GM23248 (cell line): Measurements from ENCODE around the gene DNAJC3. TPM values are rescaled to one million over a fixed set of nuclear protein-coding genes. Genes with fewer than 3 reads are reported as not detected.

Experiments used
- DNase-seq: peaks from one replicate; pipeline ENCODE4 v3.0.0-alpha.2; 2015
- H2AFZ ChIP-seq: fragments of 200-600 bp; sonication (generic); 2 replicates; pipeline ENCODE4 v1.6.1; 2016; ENCODE audit warnings: antibody characterized with exemption
- H3F3A ChIP-seq: fragments of 200-600 bp; sonication (generic); 2 replicates; pipeline ENCODE4 v1.6.1; 2016; ENCODE audit warnings: mild to moderate bottlenecking, antibody characterized with exemption, mixed run types; ENCODE audit not compliant: insufficient read depth
- H3K27ac ChIP-seq: fragments of 200-600 bp; sonication (generic); 2 replicates; pipeline ENCODE4 v1.5.1; 2016; ENCODE audit warnings: mild to moderate bottlenecking
- H3K27me3 ChIP-seq: fragments of 200-600 bp; sonication (generic); replicated peaks from 2 replicates; pipeline ENCODE4 v1.6.1; 2016; ENCODE audit warnings: mild to moderate bottlenecking; ENCODE audit not compliant: insufficient read depth
- H3K36me3 ChIP-seq: fragments of 200-600 bp; sonication (generic); 2 replicates; pipeline ENCODE4 v1.6.1; 2016; ENCODE audit warnings: low read depth, mild to moderate bottlenecking
- H3K4me1 ChIP-seq: fragments of 200-600 bp; sonication (generic); 2 replicates; pipeline ENCODE4 v1.6.1; 2016; ENCODE audit warnings: mild to moderate bottlenecking; ENCODE audit not compliant: insufficient read depth
- H3K4me2 ChIP-seq: fragments of 200-600 bp; sonication (generic); one replicate; pipeline ENCODE4 v1.6.1; 2016; ENCODE audit warnings: mild to moderate bottlenecking; ENCODE audit not compliant: unreplicated experiment
- H3K4me3 ChIP-seq: fragments of 200-600 bp; sonication (generic); 2 replicates; pipeline ENCODE4 v1.5.1; 2016; ENCODE audit warnings: mild to moderate bottlenecking
- H3K79me2 ChIP-seq: fragments of 200-600 bp; sonication (generic); 2 replicates; pipeline ENCODE4 v1.6.1; 2016; ENCODE audit warnings: mild to moderate bottlenecking; ENCODE audit not compliant: insufficient read depth
- H3K9ac ChIP-seq: fragments of 200-600 bp; sonication (generic); 2 replicates; pipeline ENCODE4 v1.6.1; 2016; ENCODE audit warnings: mild to moderate bottlenecking
- H3K9me2 ChIP-seq: fragments of 200-600 bp; sonication (generic); 2 replicates; pipeline ENCODE4 v1.6.1; 2016; ENCODE audit warnings: mixed run types, mild to moderate bottlenecking, moderate library complexity; ENCODE audit not compliant: insufficient read depth
- H3K9me3 ChIP-seq: fragments of 200-600 bp; sonication (generic); one replicate; pipeline ENCODE4 v1.6.1; 2017; ENCODE audit warnings: low read depth
- H4K20me1 ChIP-seq: fragments of 200-600 bp; sonication (generic); 2 replicates; pipeline ENCODE4 v1.6.0; 2016; ENCODE audit not compliant: insufficient read depth
- EZH2 ChIP-seq: fragments of 200-600 bp; sonication (generic); IDR thresholded peaks from 2 replicates; pipeline ENCODE4 v1.6.1; 2018; ENCODE audit warnings: antibody characterized with exemption, mild to moderate bottlenecking; ENCODE audit not compliant: insufficient read depth, poor library complexity, severe bottlenecking
- EZH2phosphoT487 ChIP-seq: fragments of 200-600 bp; sonication (generic); IDR thresholded peaks from 2 replicates; pipeline ENCODE4 v1.6.1; 2018; ENCODE audit warnings: antibody characterized with exemption, moderate library complexity, mild to moderate bottlenecking, low read depth; ENCODE audit not compliant: insufficient read depth
- WGBS, 2 experiments: methylation state at CpG; one replicate each; pipeline ENCODE4 v1.1.6; 2015 to 2017; ENCODE audit warnings: low lambda C conversion rate in 2 of 2, low coverage in 1 of 2; ENCODE audit errors: missing lambda C conversion rate in 2 of 2; 5-methylcytosine and 5-hydroxymethylcytosine counted together
- in situ Hi-C: fragments of 300-500 bp; cut with MboI; formaldehyde crosslinking; loops from 2 replicates; pipeline ENCODE4 v1.15.0; 2020
- polyA plus RNA-seq: library from polyadenylated mRNA; unstranded; fragments of >200 nt; fragmentation: Nextera tagmentation; extraction: Ambion mirVana; gene quantifications from 2 replicates; pipeline ENCODE4 v1.2.1, GENCODE V29; 2016
- total RNA-seq: library from RNA; depleted of rRNA; stranded (reverse); fragments of >200 nt; shearing (Covaris generic); gene quantifications from 2 replicates; pipeline ENCODE4 v1.2.3, GENCODE V29; 2014

Gene DNAJC3
- total and polyA plus RNA-seq, 2 experiments from 2014 or later: 39.5 to 42.4 TPM

DNA sequence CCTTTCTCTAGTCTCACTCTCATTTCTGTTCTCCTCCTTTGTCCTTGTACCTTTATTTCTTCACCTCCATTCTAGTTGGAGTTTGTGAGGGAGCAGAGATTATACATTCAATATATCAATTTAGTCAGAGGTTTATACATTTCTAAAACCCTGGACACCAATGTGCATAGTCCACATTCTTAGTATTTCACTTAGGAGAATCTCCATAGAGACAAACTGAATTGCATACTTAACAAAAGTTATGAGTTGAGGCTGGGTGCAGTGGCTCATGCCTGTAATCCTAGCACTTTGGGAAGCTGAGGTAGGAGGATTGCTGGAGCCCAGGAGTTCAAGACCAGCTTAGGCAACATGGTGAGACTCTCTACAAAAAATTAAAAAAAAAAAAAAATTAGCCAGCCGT, 45.3 kb downstream of the DNAJC3 start:
- no peaks in the 10 kb centered on the region for H3K27me3 ChIP-seq
- no peak overlapping the region for H3K27ac ChIP-seq
- H3K79me2 ChIP-seq: peaks cover 75% of the 10 kb centered on the region
- no peaks in the 10 kb centered on the region for H4K20me1 ChIP-seq
- TF ChIP-seq EZH2phosphoT487 (no peak), EZH2 (no peak)
- H3K36me3 ChIP-seq: no peaks in the 10 kb centered on the region
- WGBS, 2 experiments: 95 to 100% methylated on average over 1 of the region's 1 CpG
- H3K9me3 ChIP-seq: no peaks in the 10 kb centered on the region
- no peak overlapping the region for H3K4me2 ChIP-seq
- in situ Hi-C loops: no loop called here
- no peak for DNase-seq
- H2AFZ ChIP-seq: no peak overlapping the region
- no peaks in the 10 kb centered on the region for H3F3A ChIP-seq
- no peak overlapping the region for H3K4me3 ChIP-seq
- H3K9me2 ChIP-seq: no peaks in the 10 kb centered on the region
- no peak overlapping the region for H3K9ac ChIP-seq
- no peaks in the 10 kb centered on the region for H3K4me1 ChIP-seq

DNA sequence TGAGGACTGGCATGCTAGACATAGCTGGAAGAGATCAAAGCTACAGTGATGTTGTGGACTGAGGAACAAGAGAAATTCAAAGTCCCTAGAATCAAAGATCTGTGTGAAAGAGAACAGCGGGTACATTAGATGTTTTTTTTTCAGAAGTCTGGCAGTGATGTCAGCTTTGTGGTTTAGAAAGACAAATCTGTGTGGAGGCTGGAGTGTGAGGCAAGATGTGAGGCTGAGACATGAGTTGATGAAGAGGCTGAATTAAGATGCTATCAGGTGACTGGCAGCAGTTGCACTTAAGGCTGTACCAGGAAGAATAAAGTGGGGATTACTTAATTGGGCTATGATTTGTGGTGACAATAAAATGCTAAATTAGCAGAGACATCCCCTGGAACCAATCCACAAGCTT, 46.5 kb downstream of the DNAJC3 start:
- Histone ChIP-seq H4K20me1 (no peaks in the 10 kb centered on the region), H3K36me3 (no peaks in the 10 kb centered on the region), H3K4me1 (no peaks in the 10 kb centered on the region), H3K9me2 (no peaks in the 10 kb centered on the region), H3K4me2 (no peak overlapping the region), H3K27me3 (no peaks in the 10 kb centered on the region), H3K79me2 (peaks cover 75% of the 10 kb centered on the region), H3K9ac (no peak overlapping the region), H2AFZ (no peak overlapping the region), H3K4me3 (no peak overlapping the region), H3K27ac (no peak overlapping the region), H3K9me3 (no peaks in the 10 kb centered on the region), H3F3A (no peaks in the 10 kb centered on the region)
- TF ChIP-seq EZH2phosphoT487 (no peak), EZH2 (no peak)
- in situ Hi-C loops: no loop called here
- DNase-seq: no peak
- WGBS, 2 experiments: 95 to 100% methylated on average over 1 of the region's 1 CpG

GRCh38 chr13:95724252-95724651, 47.3 kb downstream of the DNAJC3 start:
- no peaks in the 10 kb centered on the region for H4K20me1 ChIP-seq
- H3K27ac ChIP-seq: no peak overlapping the region
- no peaks in the 10 kb centered on the region for H3K9me2 ChIP-seq
- H2AFZ ChIP-seq: no peak overlapping the region
- TF ChIP-seq EZH2phosphoT487 (no peak), EZH2 (no peak)
- in situ Hi-C loops: no loop called here
- H3K4me1 ChIP-seq: no peaks in the 10 kb centered on the region
- H3F3A ChIP-seq: no peaks in the 10 kb centered on the region
- H3K9me3 ChIP-seq: no peaks in the 10 kb centered on the region
- no peak overlapping the region for H3K9ac ChIP-seq
- peaks cover 73% of the 10 kb centered on the region for H3K79me2 ChIP-seq
- no peak overlapping the region for H3K4me3 ChIP-seq
- H3K36me3 ChIP-seq: no peaks in the 10 kb centered on the region
- no peak overlapping the region for H3K4me2 ChIP-seq
- WGBS, 2 experiments: 98 to 99% methylated on average over 3 of the region's 3 CpGs
- no peaks in the 10 kb centered on the region for H3K27me3 ChIP-seq
- no peak for DNase-seq

DNA sequence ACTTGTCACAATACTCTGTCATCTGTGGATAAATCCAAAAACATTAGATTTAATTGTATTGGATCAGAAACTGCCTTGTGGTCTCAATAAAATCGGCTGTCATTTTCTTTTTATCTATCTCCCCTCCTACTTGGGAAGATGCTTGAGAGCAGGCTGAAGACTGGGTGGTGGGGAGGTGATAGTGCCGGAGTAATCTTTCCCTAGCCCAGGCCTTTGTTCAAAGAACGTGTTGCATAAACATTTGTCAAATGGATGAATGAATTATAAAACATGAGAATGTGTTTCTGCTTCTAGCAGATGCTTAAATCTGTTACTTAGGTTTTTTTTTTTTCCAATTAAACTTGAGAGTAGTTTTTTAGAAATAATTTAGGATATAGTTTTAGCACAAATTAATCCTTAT, 49.9 kb downstream of the DNAJC3 start:
- Histone ChIP-seq H3K27me3 (no peaks in the 10 kb centered on the region), H2AFZ (no peak overlapping the region), H3K9ac (no peak overlapping the region), H3K4me2 (no peak overlapping the region), H3K9me3 (no peaks in the 10 kb centered on the region), H3K9me2 (no peaks in the 10 kb centered on the region), H3K4me3 (no peak overlapping the region), H3K27ac (no peak overlapping the region), H3K4me1 (no peaks in the 10 kb centered on the region), H4K20me1 (no peaks in the 10 kb centered on the region), H3K79me2 (peaks cover 73% of the 10 kb centered on the region), H3K36me3 (0 out of 2 replicates have a peak, but pooled peaks cover 4% of the 10 kb centered on the region), H3F3A (0 out of 2 replicates have a peak, but pooled peaks cover 6% of the 10 kb centered on the region)
- DNase-seq: no peak
- 79 to 86% methylated on average over 3 of the region's 3 CpGs for WGBS, 2 experiments
- TF ChIP-seq EZH2: no peak
- TF ChIP-seq EZH2phosphoT487: no peak
- in situ Hi-C loops: no loop called here

GRCh38 chr13:95728957-95729356, 52.0 kb downstream of the DNAJC3 start:
- H3K79me2 ChIP-seq: peaks cover 74% of the 10 kb centered on the region
- no peak overlapping the region for H3K4me3 ChIP-seq
- no peak overlapping the region for H2AFZ ChIP-seq
- no peaks in the 10 kb centered on the region for H3K9me2 ChIP-seq
- 0 out of 2 replicates have a peak, but pooled peaks cover 6% of the 10 kb centered on the region for H3F3A ChIP-seq
- 92 to 100% methylated on average over 1 of the region's 2 CpGs for WGBS, 2 experiments
- H3K27me3 ChIP-seq: no peaks in the 10 kb centered on the region
- H3K9me3 ChIP-seq: no peaks in the 10 kb centered on the region
- H3K4me1 ChIP-seq: no peaks in the 10 kb centered on the region
- 0 out of 2 replicates have a peak, but pooled peaks cover 4% of the 10 kb centered on the region for H3K36me3 ChIP-seq
- no peaks in the 10 kb centered on the region for H4K20me1 ChIP-seq
- in situ Hi-C loops: no loop called here
- H3K27ac ChIP-seq: no peak overlapping the region
- H3K9ac ChIP-seq: no peak overlapping the region
- TF ChIP-seq EZH2 (no peak), EZH2phosphoT487 (no peak)
- DNase-seq: no peak
- no peak overlapping the region for H3K4me2 ChIP-seq
